Measurements from ENCODE around the gene IGFN1. TPM values are rescaled to one million over a fixed set of nuclear protein-coding genes. Genes with fewer than 3 reads are reported as not detected.

IGFN1 gene
- total and polyA plus RNA-seq, 2 experiments from 2014 or later, result 0.37 to 3.1 TPM

GRCh38 chr1:201212056-201212455 is 21.4 kb downstream of the IGFN1 start:
- Histone ChIP-seq H3K4me3 (no peak overlapping the region), H3K27me3 (peaks cover 14% of the 10 kb centered on the region), H2AFZ (no peak overlapping the region), H3K9me2 (replicated peaks; ENCODE audit: insufficient read depth) (no peaks in the 10 kb centered on the region), H3K9me3 (ENCODE audit: low read depth) (no peaks in the 10 kb centered on the region), H4K20me1 (ENCODE audit: insufficient read depth, poor library complexity, severe bottlenecking) (no peaks in the 10 kb centered on the region), H3K36me3 (replicated peaks; ENCODE audit: insufficient read depth, low read depth) (no peaks in the 10 kb centered on the region), H3K27ac (no peak overlapping the region), H3K4me1 (ENCODE audit: insufficient read depth) (no peaks in the 10 kb centered on the region), H3K79me2 (no peaks in the 10 kb centered on the region), H3K4me2 (no peak overlapping the region)
- 98% methylated on average over 5 of the region's 5 CpGs for WGBS (ENCODE audit: low lambda C conversion rate, missing lambda C conversion rate)
- DNase-seq (ENCODE audit: low spot score), result no peak
- TF ChIP-seq EZH2 (IDR thresholded peaks at IDR 0.05; ENCODE audit: borderline replicate concordance), result no peak
- no peak for TF ChIP-seq CTCF (IDR thresholded peaks at IDR 0.05; ENCODE audit: poor library complexity)
- TF ChIP-seq EZH2phosphoT487 (IDR thresholded peaks at IDR 0.05; ENCODE audit: low read depth, severe bottlenecking, unreplicated experiment), result no peak

- Histone ChIP-seq H3K36me3 (replicated peaks; ENCODE audit: insufficient read depth, low read depth) (no peaks in the 10 kb centered on the region), H3K4me1 (ENCODE audit: insufficient read depth) (no peaks in the 10 kb centered on the region), H3K27me3 (peaks cover 14% of the 10 kb centered on the region), H3K4me2 (no peak overlapping the region), H3K4me3 (no peak overlapping the region), H4K20me1 (ENCODE audit: insufficient read depth, poor library complexity, severe bottlenecking) (no peaks in the 10 kb centered on the region), H3K9me3 (ENCODE audit: low read depth) (no peaks in the 10 kb centered on the region), H3K9me2 (replicated peaks; ENCODE audit: insufficient read depth) (no peaks in the 10 kb centered on the region), H2AFZ (no peak overlapping the region), H3K27ac (no peak overlapping the region), H3K79me2 (no peaks in the 10 kb centered on the region)
- no peak for DNase-seq (ENCODE audit: low spot score)
- TF ChIP-seq CTCF (IDR thresholded peaks at IDR 0.05; ENCODE audit: poor library complexity), result no peak
- TF ChIP-seq EZH2phosphoT487 (IDR thresholded peaks at IDR 0.05; ENCODE audit: low read depth, severe bottlenecking, unreplicated experiment), result no peak
- TF ChIP-seq EZH2 (IDR thresholded peaks at IDR 0.05; ENCODE audit: borderline replicate concordance), result no peak
- WGBS (ENCODE audit: low lambda C conversion rate, missing lambda C conversion rate), result 95% methylated on average over 8 of the region's 8 CpGs
Observed at GRCh38 chr1:201212461-201213055, 21.9 kb downstream of the IGFN1 start.

GRCh38 chr1:201213106-201213770 is 22.6 kb downstream of the IGFN1 start:
- DNase-seq (ENCODE audit: low spot score), result no peak
- Histone ChIP-seq H3K27ac (no peak overlapping the region), H3K9me2 (replicated peaks; ENCODE audit: insufficient read depth) (no peaks in the 10 kb centered on the region), H3K4me3 (no peak overlapping the region), H3K9me3 (ENCODE audit: low read depth) (no peaks in the 10 kb centered on the region), H2AFZ (no peak overlapping the region), H3K27me3 (peaks cover 14% of the 10 kb centered on the region), H3K4me2 (no peak overlapping the region), H4K20me1 (ENCODE audit: insufficient read depth, poor library complexity, severe bottlenecking) (no peaks in the 10 kb centered on the region), H3K4me1 (ENCODE audit: insufficient read depth) (no peaks in the 10 kb centered on the region), H3K36me3 (replicated peaks; ENCODE audit: insufficient read depth, low read depth) (no peaks in the 10 kb centered on the region), H3K79me2 (no peaks in the 10 kb centered on the region)
- 87% methylated on average over 6 of the region's 6 CpGs for WGBS (ENCODE audit: low lambda C conversion rate, missing lambda C conversion rate)
- TF ChIP-seq CTCF (IDR thresholded peaks at IDR 0.05; ENCODE audit: poor library complexity) (no peak), EZH2phosphoT487 (IDR thresholded peaks at IDR 0.05; ENCODE audit: low read depth, severe bottlenecking, unreplicated experiment) (no peak)
